ENCODE measurements around the gene SEZ6L2.
A peak's percentile ranks its signal among the peaks of the same experiment; 100 is the strongest.

SEZ6L2 gene

DNA sequence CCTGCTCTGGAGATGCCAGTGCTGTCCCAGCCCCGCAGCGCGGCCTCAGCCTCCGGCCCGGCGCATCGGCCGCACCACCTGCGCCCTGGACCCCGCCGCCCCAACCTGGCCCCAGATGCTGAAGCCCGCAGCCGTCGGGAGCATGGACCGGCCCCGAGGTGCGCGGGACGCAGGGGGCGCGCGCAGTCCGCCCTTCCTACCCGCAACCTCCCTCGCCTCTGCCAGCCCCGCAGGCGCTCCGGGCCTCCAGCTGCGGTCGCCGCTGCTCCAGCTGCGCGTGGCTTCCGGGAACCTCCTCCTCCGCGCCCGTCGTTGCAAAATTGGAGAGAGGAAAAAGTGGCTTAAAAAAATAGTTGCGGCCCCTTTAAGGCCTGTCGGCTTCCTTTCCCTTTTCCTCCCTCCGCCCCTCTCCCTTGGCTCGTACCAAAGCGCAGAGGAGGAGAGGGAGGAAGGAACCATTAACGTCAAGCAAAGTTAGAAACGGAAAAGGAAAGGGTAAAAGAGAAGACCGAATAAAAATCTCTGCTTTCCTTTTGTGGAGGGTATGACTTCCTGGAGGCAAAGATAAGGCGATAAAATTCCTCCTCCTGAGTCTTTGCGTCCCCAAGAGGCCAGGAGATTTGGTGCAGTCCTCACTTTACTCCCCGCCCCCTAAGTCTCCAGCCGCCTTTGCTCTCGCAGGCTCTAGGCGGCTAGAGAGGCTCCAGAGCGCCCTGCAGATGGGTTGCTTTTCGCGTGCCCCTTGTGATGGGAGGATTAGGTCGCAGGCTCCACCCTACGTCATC is 36.3 kb downstream of the SEZ6L2 start, which contains the start of gene CDIPT:
CDIPT (minus strand) TSS at position 343 of the 785 bp plus-strand sequence. CDS start 369 bp downstream, outside the sequence.
- DNase-seq (ENCODE audit: low read depth): peak; percentile 99
- TF ChIP-seq, protein P1, sequence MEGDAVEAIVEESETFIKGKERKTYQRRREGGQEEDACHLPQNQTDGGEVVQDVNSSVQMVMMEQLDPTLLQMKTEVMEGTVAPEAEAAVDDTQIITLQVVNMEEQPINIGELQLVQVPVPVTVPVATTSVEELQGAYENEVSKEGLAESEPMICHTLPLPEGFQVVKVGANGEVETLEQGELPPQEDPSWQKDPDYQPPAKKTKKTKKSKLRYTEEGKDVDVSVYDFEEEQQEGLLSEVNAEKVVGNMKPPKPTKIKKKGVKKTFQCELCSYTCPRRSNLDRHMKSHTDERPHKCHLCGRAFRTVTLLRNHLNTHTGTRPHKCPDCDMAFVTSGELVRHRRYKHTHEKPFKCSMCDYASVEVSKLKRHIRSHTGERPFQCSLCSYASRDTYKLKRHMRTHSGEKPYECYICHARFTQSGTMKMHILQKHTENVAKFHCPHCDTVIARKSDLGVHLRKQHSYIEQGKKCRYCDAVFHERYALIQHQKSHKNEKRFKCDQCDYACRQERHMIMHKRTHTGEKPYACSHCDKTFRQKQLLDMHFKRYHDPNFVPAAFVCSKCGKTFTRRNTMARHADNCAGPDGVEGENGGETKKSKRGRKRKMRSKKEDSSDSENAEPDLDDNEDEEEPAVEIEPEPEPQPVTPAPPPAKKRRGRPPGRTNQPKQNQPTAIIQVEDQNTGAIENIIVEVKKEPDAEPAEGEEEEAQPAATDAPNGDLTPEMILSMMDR (IDR thresholded peaks at IDR 0.05; ENCODE audit: insufficient read depth, low read depth, low read length, missing control alignments): peak; percentile 82
- peak within 1 kb of the TSS; percentile 60 for H3K4me3 ChIP-seq (ENCODE audit: low read depth, low read length)

DNA sequence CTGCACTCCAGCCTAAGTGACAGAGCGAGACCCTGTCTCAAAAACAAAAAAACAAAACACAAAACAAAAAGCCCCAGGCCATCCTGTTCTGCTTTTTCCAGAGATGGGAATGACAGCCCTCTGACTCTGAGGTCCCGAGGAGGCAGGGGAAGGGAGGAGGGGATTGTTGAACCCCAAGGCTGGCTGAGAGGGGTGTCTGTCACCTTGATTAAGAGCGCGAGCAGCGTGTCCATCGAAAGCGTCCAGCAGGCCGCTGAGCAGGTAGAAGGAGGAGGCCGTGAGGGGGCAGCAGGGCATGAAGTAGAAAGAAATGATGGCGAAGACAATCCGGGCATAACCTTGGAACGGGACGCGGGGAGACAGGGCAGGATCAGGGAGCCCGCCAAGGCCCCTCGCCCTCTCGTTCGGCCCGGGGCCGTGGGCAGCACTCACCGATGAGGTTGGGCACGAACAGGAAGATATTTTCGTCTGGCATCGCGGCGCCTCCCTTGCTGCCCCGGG is 36.9 kb downstream of the SEZ6L2 start:
- peak overlapping the region; percentile 60 for H3K4me3 ChIP-seq (ENCODE audit: low read depth, low read length)
- TF ChIP-seq, protein P1 (IDR thresholded peaks at IDR 0.05; ENCODE audit: insufficient read depth, low read depth, low read length, missing control alignments): no peak
- DNase-seq (ENCODE audit: low read depth): peak; percentile 10

DNA sequence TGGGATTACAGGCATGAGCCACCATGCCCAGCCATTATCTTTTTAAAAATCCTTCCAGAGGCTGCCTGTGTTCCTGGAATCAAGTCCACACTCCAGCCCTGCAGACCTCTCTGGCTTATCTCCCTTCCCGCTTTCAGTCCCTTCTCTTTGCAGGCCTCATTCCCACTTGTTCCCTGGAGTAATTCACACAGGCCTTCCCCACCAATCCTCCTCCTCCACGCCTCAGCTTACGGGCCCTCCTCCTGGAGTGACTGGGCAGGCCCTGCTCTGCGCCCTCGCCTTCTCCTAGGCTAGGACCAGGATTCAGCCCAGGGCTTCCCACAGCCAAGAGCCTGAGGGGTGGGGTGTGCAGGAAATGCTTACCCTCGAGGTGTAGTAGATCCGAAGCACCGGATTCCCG is 39.1 kb downstream of the SEZ6L2 start:
- TF ChIP-seq, protein P1 (IDR thresholded peaks at IDR 0.05; ENCODE audit: insufficient read depth, low read depth, low read length, missing control alignments): no peak
- H3K4me3 ChIP-seq (ENCODE audit: low read depth, low read length): no peak overlapping the region
- no peak for DNase-seq (ENCODE audit: low read depth)

DNA sequence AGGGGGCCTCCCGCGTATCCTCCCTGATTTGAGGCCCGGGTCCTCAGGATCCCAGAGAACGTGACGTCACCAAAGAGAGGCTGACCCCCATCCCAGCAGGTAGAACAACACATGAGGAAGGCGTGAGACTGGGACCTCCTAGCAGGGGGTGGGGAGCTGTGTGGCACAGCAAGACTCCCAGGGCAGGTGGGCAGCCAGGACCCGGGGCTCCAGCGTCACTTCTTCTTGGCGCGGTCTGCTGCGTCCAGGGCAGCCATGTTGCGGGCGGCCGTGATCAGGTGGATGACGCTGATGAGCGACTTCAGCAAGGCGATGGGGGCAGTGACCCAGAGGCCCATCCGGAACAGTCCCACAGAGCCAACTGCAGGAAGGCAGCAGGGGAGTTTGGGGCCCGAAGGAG is 40.4 kb downstream of the SEZ6L2 start:
- DNase-seq (ENCODE audit: low read depth): no peak
- TF ChIP-seq, protein P1 (IDR thresholded peaks at IDR 0.05; ENCODE audit: insufficient read depth, low read depth, low read length, missing control alignments): no peak
- H3K4me3 ChIP-seq (ENCODE audit: low read depth, low read length): no peak overlapping the region

DNA sequence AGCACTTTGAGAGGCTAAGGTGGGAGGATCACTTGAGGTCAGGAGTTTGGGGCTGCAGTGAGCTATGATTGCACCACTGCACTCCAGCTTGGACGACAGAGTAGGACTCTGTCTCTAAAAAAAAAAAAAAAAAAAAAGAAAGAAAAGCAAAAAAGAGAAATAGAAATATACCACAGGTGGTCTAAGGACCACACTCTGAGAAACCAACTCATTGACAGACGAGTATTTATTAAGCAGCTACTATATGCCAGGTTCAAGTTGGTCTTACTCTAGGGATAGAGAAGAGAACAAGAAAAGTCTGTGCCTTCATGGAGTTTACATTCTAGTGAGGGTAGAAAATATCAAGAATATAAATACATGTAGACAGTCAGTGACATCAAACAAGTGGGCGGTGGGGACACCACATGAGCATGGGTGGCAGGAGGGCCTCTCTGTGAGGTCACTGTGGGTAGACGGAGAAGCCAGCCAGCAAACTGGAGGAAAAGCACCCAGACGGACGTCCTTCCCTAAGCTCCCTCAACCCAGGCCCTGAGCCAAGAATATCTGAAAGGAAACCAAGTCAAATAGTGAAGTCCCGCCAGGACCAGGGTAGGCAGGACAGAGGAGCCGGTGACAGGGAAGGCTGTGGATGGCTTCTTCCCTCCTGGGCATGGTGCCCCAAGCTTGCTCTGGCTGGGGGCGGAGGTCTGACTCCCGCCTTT is 41.1 kb downstream of the SEZ6L2 start:
- TF ChIP-seq, protein P1 (IDR thresholded peaks at IDR 0.05; ENCODE audit: insufficient read depth, low read depth, low read length, missing control alignments): no peak
- H3K4me3 ChIP-seq (ENCODE audit: low read depth, low read length): no peak overlapping the region
- no peak for DNase-seq (ENCODE audit: low read depth)

DNA sequence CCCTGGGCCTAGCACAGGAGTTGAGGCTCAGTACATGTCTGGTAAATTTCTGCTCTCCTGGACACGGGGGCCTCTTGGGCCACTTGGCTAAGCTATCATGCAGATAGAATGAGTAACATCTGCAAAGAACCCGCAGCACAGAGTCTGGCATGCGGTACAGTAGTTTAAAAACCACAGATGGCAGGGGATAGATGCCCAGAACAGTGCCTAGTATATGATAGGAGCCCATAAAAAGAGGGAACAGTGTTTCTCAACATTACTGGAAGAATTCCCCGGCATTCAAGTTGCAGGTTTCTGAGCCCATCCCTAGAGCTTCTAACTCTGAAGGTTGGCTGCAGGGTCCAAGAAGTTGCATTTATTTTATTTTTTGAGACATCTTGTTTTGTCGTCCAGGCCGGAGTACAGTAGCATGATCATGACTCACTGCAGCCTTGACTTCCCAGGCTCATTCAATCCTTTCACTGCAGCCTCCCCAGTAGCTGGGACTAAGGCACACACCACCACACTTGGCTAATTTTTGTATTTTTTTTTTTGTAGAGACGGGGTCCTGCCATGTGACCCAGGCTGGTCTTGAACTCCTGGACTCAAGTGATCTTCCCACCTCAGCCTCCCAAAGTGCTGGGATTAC is 42.1 kb downstream of the SEZ6L2 start:
- TF ChIP-seq, protein P1 (IDR thresholded peaks at IDR 0.05; ENCODE audit: insufficient read depth, low read depth, low read length, missing control alignments): no peak
- H3K4me3 ChIP-seq (ENCODE audit: low read depth, low read length): no peak overlapping the region
- DNase-seq (ENCODE audit: low read depth): no peak
